Measurements from ENCODE around the gene PPP6R1. TPM values are rescaled to one million over a fixed set of nuclear protein-coding genes. Genes with fewer than 3 reads are reported as not detected.

Gene PPP6R1
- total RNA-seq, 1 experiment from 2014 or later: 33.6 TPM

GRCh38 chr19:55261671-55262126 is 2.9 kb upstream of the PPP6R1 start:
- no peak for DNase-seq (ENCODE audit: extremely low read depth, low read depth)

- no peak for DNase-seq (ENCODE audit: extremely low read depth, low read depth)
These were observed 858 bp upstream of the PPP6R1 start for GRCh38 chr19:55259540-55260210.

GRCh38 chr19:55258476-55258827 is 365 bp downstream of the PPP6R1 start:
- DNase-seq (ENCODE audit: extremely low read depth, low read depth): no peak

- DNase-seq (ENCODE audit: extremely low read depth, low read depth): no peak
These were observed 1.1 kb downstream of the PPP6R1 start for GRCh38 chr19:55257461-55258420.

- DNase-seq (ENCODE audit: extremely low read depth, low read depth): no peak
These were observed 2.0 kb downstream of the PPP6R1 start for GRCh38 chr19:55256562-55257460.

GRCh38 chr19:55255618-55256423 is 3.0 kb downstream of the PPP6R1 start:
- DNase-seq (ENCODE audit: extremely low read depth, low read depth): no peak

- no peak for DNase-seq (ENCODE audit: extremely low read depth, low read depth)
These were observed 4.2 kb downstream of the PPP6R1 start for GRCh38 chr19:55254625-55254977.

- DNase-seq (ENCODE audit: extremely low read depth, low read depth): no peak
These were observed 4.8 kb downstream of the PPP6R1 start for GRCh38 chr19:55253842-55254624.

- no peak for DNase-seq (ENCODE audit: extremely low read depth, low read depth)
These were observed 5.8 kb downstream of the PPP6R1 start for GRCh38 chr19:55252760-55253663.

GRCh38 chr19:55251341-55252081 is 7.3 kb downstream of the PPP6R1 start:
- DNase-seq (ENCODE audit: extremely low read depth, low read depth): no peak

- no peak for DNase-seq (ENCODE audit: extremely low read depth, low read depth)
These were observed 8.4 kb downstream of the PPP6R1 start for GRCh38 chr19:55250262-55251036.

- no peak for DNase-seq (ENCODE audit: extremely low read depth, low read depth)
These were observed 9.0 kb downstream of the PPP6R1 start for GRCh38 chr19:55249841-55250240.

GRCh38 chr19:55248704-55249103 is 10.1 kb downstream of the PPP6R1 start:
- DNase-seq (ENCODE audit: extremely low read depth, low read depth): no peak

- DNase-seq (ENCODE audit: extremely low read depth, low read depth): no peak
These were observed 10.6 kb downstream of the PPP6R1 start for GRCh38 chr19:55248166-55248675.

GRCh38 chr19:55247621-55248099 is 11.2 kb downstream of the PPP6R1 start:
- no peak for DNase-seq (ENCODE audit: extremely low read depth, low read depth)
